ENCODE results near the gene PRKCB.

PRKCB gene

DNA sequence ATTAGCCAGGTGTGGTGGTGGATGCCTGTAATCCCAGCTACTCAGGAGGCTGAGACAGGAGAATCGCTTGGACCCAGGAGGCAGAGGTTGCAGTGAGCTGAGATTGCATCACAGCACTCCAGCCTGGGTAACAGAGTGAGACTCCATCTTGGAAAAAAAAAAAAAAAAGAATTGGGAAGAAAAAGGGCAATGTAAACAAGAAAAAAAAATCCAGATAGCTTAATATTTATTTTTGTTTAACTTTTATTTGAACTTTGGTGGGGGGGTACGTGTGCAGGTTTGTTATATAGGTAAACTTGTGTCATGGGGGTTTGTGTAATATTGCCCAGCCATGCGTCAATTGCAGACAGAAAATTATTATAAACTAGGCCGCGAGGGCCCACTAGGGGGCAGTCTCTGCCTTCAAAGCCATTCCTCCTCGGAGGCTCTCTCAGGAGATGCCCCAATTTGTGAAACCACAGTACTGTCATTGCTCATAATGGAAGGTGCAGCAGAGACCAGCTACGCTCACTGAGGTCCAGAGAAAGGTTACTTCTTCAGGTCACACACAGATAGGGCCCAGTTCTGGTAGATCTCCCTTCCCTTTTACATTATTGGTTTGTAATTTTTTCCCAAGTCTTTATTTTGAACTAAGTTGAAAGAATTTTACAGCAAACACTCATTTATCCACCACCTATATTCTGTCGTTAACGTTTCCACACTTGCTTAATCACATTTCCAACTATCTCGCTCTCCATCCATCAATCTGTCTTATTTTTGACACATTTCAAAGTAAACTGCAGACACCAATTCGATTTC lies 206.2 kb downstream of the PRKCB start:
- H3K9ac ChIP-seq (ENCODE audit: low read length) = no peak overlapping the region
- no peaks in the 10 kb centered on the region for H3K4me1 ChIP-seq (ENCODE audit: control insufficient read depth, insufficient read depth, low read length)
- no peak overlapping the region for H3K27ac ChIP-seq (ENCODE audit: low read depth, low read length)
- H3K4me3 ChIP-seq (ENCODE audit: low read length) = no peak overlapping the region
- H3K36me3 ChIP-seq (ENCODE audit: control insufficient read depth, insufficient read depth, low read length) = no peaks in the 10 kb centered on the region
- H3K27me3 ChIP-seq (ENCODE audit: control insufficient read depth, insufficient read depth, low read length) = no peaks in the 10 kb centered on the region

DNA sequence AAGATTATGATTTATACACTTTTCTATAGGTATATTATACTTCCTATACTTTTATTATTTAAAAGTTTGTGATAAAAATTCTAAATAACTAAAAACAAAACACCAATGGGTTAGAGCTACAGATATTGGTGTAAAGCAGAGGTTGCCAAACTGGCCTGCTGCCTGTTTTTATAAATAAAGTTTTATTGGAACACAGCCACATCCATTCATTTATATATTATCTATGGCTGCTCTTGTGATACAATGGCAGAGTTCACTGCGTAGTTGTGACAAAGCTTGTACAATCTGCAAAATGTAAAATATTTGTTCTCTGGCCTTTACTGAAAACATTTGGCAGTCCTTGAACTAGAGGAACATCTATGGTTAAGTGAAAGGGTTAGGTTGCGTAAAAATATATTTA lies 208.7 kb downstream of the PRKCB start:
- no peaks in the 10 kb centered on the region for H3K27me3 ChIP-seq (ENCODE audit: control insufficient read depth, insufficient read depth, low read length)
- no peak overlapping the region for H3K9ac ChIP-seq (ENCODE audit: low read length)
- H3K4me1 ChIP-seq (ENCODE audit: control insufficient read depth, insufficient read depth, low read length) = no peaks in the 10 kb centered on the region
- no peak overlapping the region for H3K27ac ChIP-seq (ENCODE audit: low read depth, low read length)
- H3K36me3 ChIP-seq (ENCODE audit: control insufficient read depth, insufficient read depth, low read length) = no peaks in the 10 kb centered on the region
- no peak overlapping the region for H3K4me3 ChIP-seq (ENCODE audit: low read length)

DNA sequence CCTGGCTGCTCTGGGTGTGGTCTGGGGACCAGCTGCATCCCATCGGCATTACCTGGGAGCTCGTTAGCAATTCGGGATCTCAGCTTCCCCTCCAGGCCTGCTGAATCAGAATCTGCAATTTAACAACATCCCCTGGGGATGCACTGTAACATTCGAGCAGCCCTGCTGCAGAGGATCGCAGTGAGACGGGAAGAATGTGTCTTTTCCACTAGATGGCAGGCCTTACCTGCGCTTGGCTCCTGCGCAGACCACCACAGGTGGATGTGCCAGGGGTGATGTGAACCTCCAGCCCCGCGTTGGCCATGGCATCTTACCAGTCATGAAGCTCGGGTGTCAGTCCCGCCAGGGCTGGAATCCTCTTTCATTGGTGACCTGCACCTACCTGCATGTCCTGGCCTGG lies 209.9 kb downstream of the PRKCB start:
- no peak overlapping the region for H3K9ac ChIP-seq (ENCODE audit: low read length)

DNA sequence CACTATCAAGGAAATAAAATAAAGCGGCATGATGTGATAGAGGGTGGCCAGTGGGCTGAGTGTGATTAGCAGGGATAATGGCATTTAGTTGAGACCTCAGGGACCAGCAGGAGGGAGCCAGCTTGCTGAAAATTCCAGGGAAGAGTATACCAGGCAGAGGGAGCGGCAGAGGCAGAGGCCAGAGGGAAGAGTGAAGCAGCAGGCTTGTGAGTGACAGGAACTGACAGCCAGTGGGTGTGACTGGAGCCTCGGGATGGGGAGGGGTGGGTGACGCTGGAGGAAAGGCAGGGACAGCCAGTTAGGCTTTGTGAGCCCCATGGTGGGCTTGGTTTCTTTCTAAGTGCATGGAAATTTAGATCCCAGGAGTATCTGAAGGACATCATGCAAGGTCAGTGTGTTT lies 210.7 kb downstream of the PRKCB start:
- no peaks in the 10 kb centered on the region for H3K27me3 ChIP-seq (ENCODE audit: control insufficient read depth, insufficient read depth, low read length)
- H3K9ac ChIP-seq (ENCODE audit: low read length) = no peak overlapping the region
- H3K27ac ChIP-seq (ENCODE audit: low read depth, low read length) = no peak overlapping the region
- H3K4me1 ChIP-seq (ENCODE audit: control insufficient read depth, insufficient read depth, low read length) = no peaks in the 10 kb centered on the region
- H3K36me3 ChIP-seq (ENCODE audit: control insufficient read depth, insufficient read depth, low read length) = no peaks in the 10 kb centered on the region
- no peak overlapping the region for H3K4me3 ChIP-seq (ENCODE audit: low read length)

More for the DNA sequence above, 209.9 kb downstream of the PRKCB start:
- Histone ChIP-seq H3K4me3 (ENCODE audit: low read length) (no peak overlapping the region), H3K27ac (ENCODE audit: low read depth, low read length) (no peak overlapping the region), H3K27me3 (ENCODE audit: control insufficient read depth, insufficient read depth, low read length) (no peaks in the 10 kb centered on the region), H3K36me3 (ENCODE audit: control insufficient read depth, insufficient read depth, low read length) (no peaks in the 10 kb centered on the region), H3K4me1 (ENCODE audit: control insufficient read depth, insufficient read depth, low read length) (no peaks in the 10 kb centered on the region)

DNA sequence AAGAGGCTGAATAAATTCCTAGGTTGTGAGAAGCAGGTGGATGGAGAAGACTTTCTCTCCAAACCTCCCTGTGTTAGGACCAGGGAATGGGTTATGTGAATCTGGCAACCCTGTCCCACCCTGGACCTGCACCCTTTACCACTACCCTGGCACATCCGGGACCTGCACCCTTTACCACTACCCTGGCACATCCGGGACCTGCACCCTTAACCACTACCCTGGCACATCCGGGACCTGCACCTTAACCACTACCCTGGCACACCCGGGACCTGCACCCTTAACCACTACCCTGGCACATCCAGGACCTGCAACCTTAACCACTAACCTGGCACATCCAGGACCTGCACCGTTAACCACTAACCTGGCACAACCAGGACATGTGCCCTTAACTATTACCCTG lies 213.3 kb downstream of the PRKCB start:
- Histone ChIP-seq H3K9ac (ENCODE audit: low read length) (no peak overlapping the region), H3K4me3 (ENCODE audit: low read length) (no peak overlapping the region), H3K36me3 (ENCODE audit: control insufficient read depth, insufficient read depth, low read length) (no peaks in the 10 kb centered on the region), H3K4me1 (ENCODE audit: control insufficient read depth, insufficient read depth, low read length) (no peaks in the 10 kb centered on the region), H3K27me3 (ENCODE audit: control insufficient read depth, insufficient read depth, low read length) (no peaks in the 10 kb centered on the region), H3K27ac (ENCODE audit: low read depth, low read length) (no peak overlapping the region)

DNA sequence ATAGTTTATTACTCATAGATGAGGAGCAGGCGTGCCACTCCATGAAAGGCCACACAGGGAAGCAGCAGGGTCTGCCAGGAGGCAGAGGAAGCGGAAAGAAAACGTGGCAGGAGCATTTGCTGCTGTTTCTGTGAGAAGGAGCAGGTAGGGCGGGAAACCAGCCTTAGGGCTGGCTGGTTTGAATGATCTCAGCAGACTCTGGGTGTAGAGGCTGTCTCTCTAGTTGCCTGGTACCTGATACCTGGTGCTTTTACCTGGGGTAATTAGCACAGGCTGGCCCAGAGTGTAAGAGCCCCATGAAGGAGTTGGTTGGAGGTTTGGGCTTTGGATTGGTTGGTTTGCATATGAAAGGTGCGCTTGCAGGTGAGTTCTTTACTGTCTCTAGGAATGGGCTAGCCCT lies 215.3 kb downstream of the PRKCB start:
- no peaks in the 10 kb centered on the region for H3K36me3 ChIP-seq (ENCODE audit: control insufficient read depth, insufficient read depth, low read length)
- H3K27ac ChIP-seq (ENCODE audit: low read depth, low read length) = no peak overlapping the region

DNA sequence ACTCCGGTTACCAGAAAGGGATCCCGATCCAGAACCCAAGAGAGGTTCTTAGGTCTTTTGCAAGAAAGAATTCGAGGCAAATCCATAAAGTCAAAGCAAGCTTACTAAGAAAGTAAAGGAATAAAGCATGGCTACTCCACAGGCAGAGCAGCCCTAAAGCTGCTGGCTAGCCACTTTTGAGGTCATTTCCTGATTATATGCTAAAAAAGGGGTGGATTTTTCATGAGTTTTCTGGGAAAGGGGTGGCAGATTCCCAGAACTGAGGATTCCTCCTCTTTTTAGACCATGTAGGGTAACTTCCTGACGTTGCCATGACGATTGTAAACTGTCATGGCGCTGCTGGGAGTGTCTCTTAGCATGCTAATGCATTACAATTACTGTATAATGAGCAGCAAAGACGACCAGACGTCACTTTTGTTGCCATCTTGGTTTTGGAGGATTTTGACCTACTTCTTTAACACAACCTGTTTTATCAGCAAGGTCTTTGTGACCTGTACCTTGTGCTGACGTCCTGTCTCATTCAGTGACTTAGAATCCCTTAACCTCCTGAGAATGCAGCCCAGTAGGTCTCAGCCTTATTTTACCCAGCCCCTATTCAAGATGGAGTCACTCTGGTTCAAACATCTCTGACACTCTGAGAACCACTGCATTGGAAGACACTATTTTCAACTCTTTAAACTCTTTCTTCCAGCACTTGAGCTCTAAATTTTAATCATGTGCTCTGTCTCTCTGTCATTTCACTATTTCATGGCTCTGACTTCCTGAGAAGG lies 216.7 kb downstream of the PRKCB start:
- H3K4me3 ChIP-seq (ENCODE audit: low read length) = no peak overlapping the region
- no peak overlapping the region for H3K27ac ChIP-seq (ENCODE audit: low read depth, low read length)
- no peak overlapping the region for H3K9ac ChIP-seq (ENCODE audit: low read length)
- H3K4me1 ChIP-seq (ENCODE audit: control insufficient read depth, insufficient read depth, low read length) = no peaks in the 10 kb centered on the region
- no peaks in the 10 kb centered on the region for H3K27me3 ChIP-seq (ENCODE audit: control insufficient read depth, insufficient read depth, low read length)
- no peaks in the 10 kb centered on the region for H3K36me3 ChIP-seq (ENCODE audit: control insufficient read depth, insufficient read depth, low read length)

More for the DNA sequence above, 215.3 kb downstream of the PRKCB start:
- Histone ChIP-seq H3K4me1 (ENCODE audit: control insufficient read depth, insufficient read depth, low read length) (no peaks in the 10 kb centered on the region), H3K4me3 (ENCODE audit: low read length) (no peak overlapping the region), H3K9ac (ENCODE audit: low read length) (no peak overlapping the region), H3K27me3 (ENCODE audit: control insufficient read depth, insufficient read depth, low read length) (no peaks in the 10 kb centered on the region)

DNA sequence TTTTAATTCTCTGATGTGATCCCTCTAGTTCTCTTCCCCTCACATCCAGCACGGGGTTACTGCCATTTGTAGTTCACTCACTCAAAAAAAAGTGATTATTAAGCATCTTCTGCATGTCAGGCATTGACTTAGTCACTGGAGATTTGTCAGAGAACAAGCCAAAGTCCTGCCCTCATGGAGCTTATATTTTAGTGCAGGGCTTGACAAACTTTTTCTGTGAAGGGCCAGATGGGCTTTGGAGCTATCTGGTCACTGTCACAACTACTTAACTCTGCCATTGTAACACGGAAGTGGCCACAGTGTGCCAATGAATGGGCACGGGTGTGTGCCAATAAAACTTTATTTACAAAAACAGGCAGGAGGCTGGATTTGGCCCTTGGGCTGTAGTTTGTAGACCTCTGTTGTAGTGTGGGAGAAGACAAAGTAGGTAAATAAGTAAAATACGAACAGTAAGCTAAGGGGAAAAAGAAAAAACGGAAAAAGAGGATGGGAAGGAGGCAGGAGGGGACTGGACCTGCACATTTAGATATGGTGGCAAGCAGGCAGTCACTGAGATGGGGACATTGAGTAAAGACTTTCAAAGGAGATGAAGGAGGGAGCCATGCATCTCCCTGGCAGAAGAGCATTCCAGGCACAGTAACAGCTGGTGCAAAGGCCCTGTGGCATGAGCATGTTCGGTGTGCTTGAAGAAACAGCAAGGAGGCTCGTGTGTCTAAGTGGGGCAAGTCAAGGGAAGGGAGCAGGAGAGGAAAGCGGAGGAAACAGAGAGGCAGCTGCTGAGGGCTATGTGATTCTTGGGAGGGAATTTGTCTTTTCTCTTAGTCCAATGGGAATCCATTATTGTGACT lies 217.5 kb downstream of the PRKCB start:
- no peaks in the 10 kb centered on the region for H3K27me3 ChIP-seq (ENCODE audit: control insufficient read depth, insufficient read depth, low read length)
- no peaks in the 10 kb centered on the region for H3K4me1 ChIP-seq (ENCODE audit: control insufficient read depth, insufficient read depth, low read length)

DNA sequence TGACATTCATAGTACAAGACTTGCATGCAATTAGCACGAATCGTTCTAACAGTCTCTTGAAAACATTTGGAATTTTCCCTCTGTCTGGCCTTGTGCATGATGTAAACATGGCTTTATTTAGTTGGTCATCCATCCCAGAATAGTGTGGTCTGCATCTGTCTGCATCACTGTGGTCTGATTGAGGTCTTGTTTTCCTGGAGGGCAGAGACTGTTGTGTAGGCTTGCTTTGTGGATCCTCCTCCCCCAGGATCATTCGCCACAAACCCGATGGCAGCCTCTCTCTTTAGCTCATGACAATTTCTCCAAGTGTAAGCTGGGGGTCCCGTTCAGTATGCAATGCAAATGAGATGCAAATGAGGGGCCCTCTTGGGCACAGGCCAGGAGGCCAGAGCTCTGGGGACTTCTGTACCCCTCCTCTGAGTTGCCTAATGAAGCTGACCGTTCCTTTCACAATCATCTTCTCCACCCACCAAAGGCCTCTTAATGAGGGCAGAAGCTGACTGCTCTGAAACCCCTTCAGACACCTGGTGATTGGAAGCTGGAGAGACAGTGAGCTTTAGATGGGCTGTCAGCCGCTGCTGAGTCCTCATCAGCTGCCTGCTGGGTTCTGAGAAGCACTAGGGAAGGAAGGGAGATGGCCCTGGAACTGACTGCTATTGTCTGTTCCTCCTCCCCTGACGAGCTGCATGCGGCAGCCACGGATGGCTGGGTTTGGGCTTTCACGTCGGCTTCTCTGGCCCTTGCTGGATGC lies 219.1 kb downstream of the PRKCB start:
- no peaks in the 10 kb centered on the region for H3K36me3 ChIP-seq (ENCODE audit: control insufficient read depth, insufficient read depth, low read length)
- no peak overlapping the region for H3K4me3 ChIP-seq (ENCODE audit: low read length)
- H3K9ac ChIP-seq (ENCODE audit: low read length) = no peak overlapping the region
- H3K27ac ChIP-seq (ENCODE audit: low read depth, low read length) = no peak overlapping the region
- no peaks in the 10 kb centered on the region for H3K4me1 ChIP-seq (ENCODE audit: control insufficient read depth, insufficient read depth, low read length)
- H3K27me3 ChIP-seq (ENCODE audit: control insufficient read depth, insufficient read depth, low read length) = no peaks in the 10 kb centered on the region

More for the DNA sequence above, 217.5 kb downstream of the PRKCB start:
- H3K36me3 ChIP-seq (ENCODE audit: control insufficient read depth, insufficient read depth, low read length) = no peaks in the 10 kb centered on the region
- no peak overlapping the region for H3K9ac ChIP-seq (ENCODE audit: low read length)
- H3K4me3 ChIP-seq (ENCODE audit: low read length) = no peak overlapping the region
- H3K27ac ChIP-seq (ENCODE audit: low read depth, low read length) = no peak overlapping the region

DNA sequence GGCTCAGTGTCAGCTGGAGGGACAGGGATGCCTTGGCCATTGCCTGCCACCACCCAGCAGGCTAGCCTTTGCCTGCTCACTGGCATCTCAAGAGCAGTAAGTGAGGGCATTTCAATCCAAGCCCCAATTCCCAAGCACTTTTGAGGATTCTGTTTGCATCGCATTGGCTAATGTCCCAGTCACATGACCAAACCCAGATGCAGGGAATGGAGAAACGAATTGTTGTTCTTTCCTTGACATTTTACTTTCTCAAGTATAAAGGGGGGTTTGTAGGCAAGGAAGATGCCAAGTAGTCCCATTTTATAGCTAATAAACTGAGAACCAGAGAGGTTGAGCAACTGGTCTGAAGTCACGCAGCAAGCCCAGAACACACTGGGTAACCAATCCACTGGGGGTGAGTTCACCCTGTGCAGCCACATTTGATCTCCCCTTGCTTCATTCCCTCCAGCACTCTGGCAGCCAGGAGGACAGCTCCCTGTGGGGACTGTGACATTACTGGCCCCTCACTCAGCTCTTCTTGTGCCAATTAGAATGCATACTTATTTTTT lies 226.6 kb downstream of the PRKCB start:
- Histone ChIP-seq H3K27ac (ENCODE audit: low read depth, low read length) (no peak overlapping the region), H3K9ac (ENCODE audit: low read length) (no peak overlapping the region), H3K4me3 (ENCODE audit: low read length) (no peak overlapping the region), H3K4me1 (ENCODE audit: control insufficient read depth, insufficient read depth, low read length) (no peaks in the 10 kb centered on the region), H3K27me3 (ENCODE audit: control insufficient read depth, insufficient read depth, low read length) (no peaks in the 10 kb centered on the region), H3K36me3 (ENCODE audit: control insufficient read depth, insufficient read depth, low read length) (no peaks in the 10 kb centered on the region)

DNA sequence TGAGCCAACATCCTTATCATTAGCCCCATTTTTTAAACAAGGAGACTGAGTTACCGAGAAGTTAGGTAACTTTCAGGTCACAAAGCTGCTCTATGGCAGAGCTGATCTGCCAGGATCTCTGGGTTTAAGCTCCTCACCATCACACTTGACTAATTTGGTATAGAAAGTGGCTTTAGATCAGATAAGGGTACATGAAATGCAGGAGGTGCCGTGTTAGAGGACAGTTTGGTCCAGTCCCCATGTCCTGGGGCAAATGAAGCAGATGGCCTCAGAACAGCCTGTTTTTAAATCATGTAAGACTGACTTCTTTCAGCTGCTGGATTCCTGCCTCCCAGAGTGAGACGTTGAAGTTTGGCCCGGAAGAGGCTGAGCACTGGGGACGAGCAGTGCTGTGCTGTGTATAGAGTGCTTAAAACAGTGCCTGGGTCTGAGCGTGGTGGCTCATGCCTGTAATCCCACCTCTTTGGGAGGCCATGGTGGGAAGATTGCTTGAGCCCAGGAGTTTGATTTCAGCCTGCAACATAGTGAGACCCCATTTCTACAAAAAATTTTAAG lies 233.3 kb downstream of the PRKCB start:
- Histone ChIP-seq H3K27ac (ENCODE audit: low read depth, low read length) (no peak overlapping the region), H3K36me3 (ENCODE audit: control insufficient read depth, insufficient read depth, low read length) (no peaks in the 10 kb centered on the region), H3K4me3 (ENCODE audit: low read length) (no peak overlapping the region), H3K9ac (ENCODE audit: low read length) (no peak overlapping the region), H3K4me1 (ENCODE audit: control insufficient read depth, insufficient read depth, low read length) (no peaks in the 10 kb centered on the region), H3K27me3 (ENCODE audit: control insufficient read depth, insufficient read depth, low read length) (no peaks in the 10 kb centered on the region)

Measured in rectal smooth muscle tissue (tissue), 1 donor.